ENCODE results near the gene URB1.

- TF ChIP-seq POLR2A (IDR thresholded peaks at IDR 0.05; ENCODE audit: low read length) (no peak), GATA1 (IDR thresholded peaks at IDR 0.05; ENCODE audit: low read depth, low read length) (no peak)
Observed at GRCh38 chr21:32367158-32367557, 25.7 kb downstream of the URB1 start.

Measured in erythroblast (primary cell).